B cell (primary cell): Measurements from ENCODE around the gene VPS9D1. TPM values are rescaled to one million over a fixed set of nuclear protein-coding genes. Genes with fewer than 3 reads are reported as not detected.

ENCODE experiments used
- ATAC-seq: fragments of 200-7000 bp; cut with Tn5 transposase; one replicate; pipeline ENCODE4 v1.10.0; 2021; ENCODE audit warnings: low read depth, mild to moderate bottlenecking, moderate number of reproducible peaks, moderate library complexity
- CTCF ChIA-PET: fragments of 350-600 bp; sonication (Branson Sonifier 250); formaldehyde crosslinking; loops from one replicate; lab custom pipeline; 2021; ENCODE audit warnings: antibody characterized with exemption, inconsistent platforms; lab: Charles Lee
- POLR2A ChIA-PET: fragments of 350-600 bp; sonication (Branson Sonifier 250); formaldehyde crosslinking; loops from one replicate; lab custom pipeline; 2021; ENCODE audit warnings: antibody characterized with exemption; lab: Charles Lee
- DNase-seq: peaks from one replicate; pipeline ENCODE4 v3.0.0; 2013
- H2AFZ ChIP-seq: 2 replicates; pipeline ENCODE4 v1.6.1; 2012; ENCODE audit warnings: mild to moderate bottlenecking, low read depth, low read length; ENCODE audit not compliant: insufficient read depth, poor library complexity, severe bottlenecking
- H3K27ac ChIP-seq, 2 donors: 1 replicate in 1 of 2; 2 replicates in 1 of 2; pipeline ENCODE4 v1.5.1; 2012 to 2013; ENCODE audit warnings: low read length in 2 of 2, mild to moderate bottlenecking in 2 of 2, moderate library complexity in 1 of 2
- H3K27me3 ChIP-seq, 4 experiments: fragments of 200-600 bp in 1 of 4; sonication (generic) in 1 of 4; replicated peaks in 1 of 4; 1 replicate in 2 of 4; 2 replicates in 2 of 4; pipeline versions ENCODE4 v1.6.1 to v1.7.0; 2013 to 2016; ENCODE audit warnings: low read length in 3 of 4, mild to moderate bottlenecking in 2 of 4, mixed read lengths in 1 of 4, moderate library complexity in 1 of 4; ENCODE audit not compliant: insufficient read depth in 4 of 4, control insufficient read depth in 3 of 4; ENCODE audit errors: control extremely low read depth in 1 of 4
- H3K36me3 ChIP-seq, 2 experiments: replicated peaks in 1 of 2; 1 replicate in 1 of 2; 2 replicates in 1 of 2; pipeline versions ENCODE4 v1.6.1 to v1.7.1; 2013; ENCODE audit warnings: low read length in 1 of 2; ENCODE audit not compliant: insufficient read depth in 2 of 2, control insufficient read depth in 1 of 2; ENCODE audit errors: control extremely low read depth in 1 of 2, extremely low read depth in 1 of 2
- H3K4me1 ChIP-seq, 2 donors: fragments of 200-600 bp in 1 of 2; sonication (generic) in 1 of 2; 1 replicate in 1 of 2; 2 replicates in 1 of 2; pipeline versions ENCODE4 v1.5.1 to v1.6.1; 2013 to 2017; ENCODE audit warnings: low read length in 2 of 2; ENCODE audit not compliant: control insufficient read depth in 2 of 2, insufficient read depth in 2 of 2
- H3K4me2 ChIP-seq: replicated peaks from 2 replicates; pipeline ENCODE3; 2012; ENCODE audit warnings: mild to moderate bottlenecking, low read depth, low read length; ENCODE audit not compliant: poor library complexity, severe bottlenecking
- H3K4me3 ChIP-seq, 5 experiments: fragments of 200-600 bp in 1 of 5; sonication (generic) in 1 of 5; 1 replicate in 3 of 5; 2 replicates in 2 of 5; pipeline versions ENCODE4 v1.5.1 to v1.7.0; 2011 to 2016; ENCODE audit warnings: low read length in 4 of 5, mild to moderate bottlenecking in 4 of 5, low read depth in 2 of 5, control low read depth in 1 of 5, moderate library complexity in 1 of 5; ENCODE audit not compliant: insufficient read depth in 1 of 5; ENCODE audit errors: control extremely low read depth in 1 of 5, extremely low read depth in 1 of 5
- H3K79me2 ChIP-seq: fragments of 200-600 bp; sonication (generic); one replicate; pipeline ENCODE4 v1.6.0; 2016; ENCODE audit warnings: low read length; ENCODE audit not compliant: control insufficient read depth, insufficient read depth
- H3K9ac ChIP-seq: fragments of 200-600 bp; sonication (generic); 2 replicates; pipeline ENCODE4 v1.6.1; 2017; ENCODE audit warnings: mild to moderate bottlenecking, low read length, moderate library complexity
- H3K9me3 ChIP-seq, 3 donors: one replicate each; pipeline versions ENCODE4 v1.6.1 to v1.7.1; 2013; ENCODE audit warnings: low read length in 2 of 3; ENCODE audit not compliant: control insufficient read depth in 2 of 3, insufficient read depth in 1 of 3; ENCODE audit errors: control extremely low read depth in 1 of 3
- H4K20me1 ChIP-seq: 2 replicates; pipeline ENCODE4 v1.6.0; 2012; ENCODE audit warnings: mild to moderate bottlenecking, low read length; ENCODE audit not compliant: insufficient read depth, control insufficient read depth, poor library complexity, severe bottlenecking
- H3K27ac Mint-ChIP-seq: one replicate; pipeline ENCODE4 v1.8.0; 2021; ENCODE audit warnings: mixed read lengths
- H3K27me3 Mint-ChIP-seq: one replicate; pipeline ENCODE4 v1.8.0; 2021; ENCODE audit warnings: mixed read lengths
- H3K4me1 Mint-ChIP-seq: one replicate; pipeline ENCODE4 v1.8.0; 2021; ENCODE audit warnings: mixed read lengths
- H3K4me3 Mint-ChIP-seq: one replicate; pipeline ENCODE4 v1.8.0; 2021; ENCODE audit warnings: mixed read lengths
- H3K9me3 Mint-ChIP-seq: one replicate; pipeline ENCODE4 v1.8.0; 2022; ENCODE audit warnings: mixed read lengths; ENCODE audit not compliant: insufficient read depth
- CTCF ChIP-seq: fragments of 200-600 bp; IDR thresholded peaks from one replicate; pipeline ENCODE4 v1.8.0; 2022; ENCODE audit warnings: antibody characterized with exemption, mild to moderate bottlenecking
- EZH2 ChIP-seq: IDR thresholded peaks from 2 replicates; pipeline ENCODE4 v1.6.1; 2012; ENCODE audit warnings: borderline replicate concordance, low read depth, mild to moderate bottlenecking, moderate library complexity, low read length; ENCODE audit not compliant: insufficient read depth, poor library complexity, severe bottlenecking
- WGBS: methylation state at CpG from one replicate; pipeline ENCODE4 v1.1.5; 2013; ENCODE audit warnings: missing lambda C conversion rate; ENCODE audit not compliant: insufficient coverage; 5-methylcytosine and 5-hydroxymethylcytosine counted together
- intact Hi-C: fragments of 100-400 bp; cut with micrococcal nuclease; formaldehyde crosslinking; loops from one replicate; pipeline ENCODE4 v1.10.0; 2022
- polyA plus RNA-seq: library from polyadenylated mRNA; depleted of rRNA; stranded (reverse); fragments of >200 nt; gene quantifications from 2 replicates; pipeline ENCODE4 v1.2.3, GENCODE V29; 2012
- total RNA-seq, 2 donors: library from RNA; stranded (reverse); fragments of 120-200 nt in 1 of 2; gene quantifications; 1 replicate in 1 of 2; 2 replicates in 1 of 2; pipeline versions ENCODE4 v1.2.3 to v1.2.4, GENCODE V29; 2013 to 2022

The VPS9D1 gene
- total and polyA plus RNA-seq, 2 donors (not counting 1 experiment from before 2014, with no cell fraction given) = 14.6 to 24.0 TPM

- H3K4me3 Mint-ChIP-seq = peak overlapping the region; percentile 88
- ATAC-seq = no peak
- intact Hi-C loops = loop anchor here (2.0 to 5.0 kb wide), 2 partner anchors 35 to 42 kb away; partner anchors contain the start of gene CDK10
- peaks cover 30% of the 10 kb centered on the region for H3K4me1 Mint-ChIP-seq
- POLR2A ChIA-PET = no interaction called here
- peak overlapping the region; percentile 61 to 97 (median 72) for H3K4me3 ChIP-seq
- 9% methylated on average over 56 of the region's 56 CpGs for WGBS
- peaks cover 0 to 3% (median 0%) of the 10 kb centered on the region in 3 donors for H3K9me3 ChIP-seq
- peak overlapping the region; percentile 59 to 92 for H3K27ac ChIP-seq
- no peak for TF ChIP-seq CTCF
- TF ChIP-seq EZH2 = no peak
- H3K36me3 ChIP-seq = peaks cover 0 to 38% of the 10 kb centered on the region in 2 experiments
- peak overlapping the region; percentile 100 for H3K4me2 ChIP-seq
- no peaks in the 10 kb centered on the region for H3K27me3 ChIP-seq
- peak overlapping the region; percentile 92 for H3K27ac Mint-ChIP-seq
- H3K79me2 ChIP-seq = peaks cover 66% of the 10 kb centered on the region
- DNase-seq = no peak
- H3K9ac ChIP-seq = peak overlapping the region; percentile 86
- H3K4me1 ChIP-seq = peaks cover 27 to 34% of the 10 kb centered on the region in 2 donors
- H2AFZ ChIP-seq = peak overlapping the region; percentile 76
- H3K9me3 Mint-ChIP-seq = no peaks in the 10 kb centered on the region
- H3K27me3 Mint-ChIP-seq = no peaks in the 10 kb centered on the region
- H4K20me1 ChIP-seq = peaks cover 57% of the 10 kb centered on the region
- CTCF ChIA-PET = no interaction called here
These were observed 1.9 kb upstream of the VPS9D1 start for GRCh38 chr16:89722392-89723278.
